Fibroblast of villous mesenchyme (primary cell): Measurements from ENCODE around the gene CCDC33. TPM values are rescaled to one million over a fixed set of nuclear protein-coding genes. Genes with fewer than 3 reads are reported as not detected.

Experiments used
- DNase-seq: peaks from one replicate; pipeline ENCODE4 v3.0.0-alpha.2; 2010; ENCODE audit warnings: low read depth
- H3K4me3 ChIP-seq: 2 replicates; pipeline ENCODE4 v1.5.1; 2011; ENCODE audit warnings: low read depth, mild to moderate bottlenecking, low read length
- total RNA-seq: library from RNA; depleted of rRNA; stranded (reverse); fragments of >200 nt; gene quantifications from 2 replicates; pipeline ENCODE4 v1.2.3, GENCODE V29; 2012
- TF ChIP-seq, protein P1 (sequence below): IDR thresholded peaks from 2 replicates; pipeline ENCODE4 v1.5.1; 2012; ENCODE audit warnings: low read depth, mild to moderate bottlenecking, low read length; ENCODE audit not compliant: insufficient read depth

CCDC33 gene
- total RNA-seq, 1 donor, result 0.86 TPM

DNA sequence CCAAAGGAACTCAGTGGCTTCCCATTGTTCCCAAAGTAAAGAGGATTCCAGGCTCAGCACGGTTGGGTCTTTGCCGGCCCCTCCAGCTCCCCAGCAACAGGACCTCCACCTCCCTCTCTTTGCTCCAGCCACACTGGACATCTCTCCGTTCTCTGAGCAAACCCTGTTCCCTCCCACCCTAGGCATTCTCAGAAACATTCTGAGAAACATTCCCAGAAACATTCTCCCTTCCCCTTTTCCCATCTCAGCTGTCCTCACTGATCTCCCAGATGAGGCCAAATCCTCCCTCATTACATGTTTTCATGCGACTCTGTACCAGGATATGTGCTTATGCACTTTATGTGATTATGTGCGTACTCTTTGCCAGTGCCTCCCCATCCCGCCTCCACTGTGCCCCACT is 14.1 kb downstream of the CCDC33 start:
- TF ChIP-seq, protein P1, sequence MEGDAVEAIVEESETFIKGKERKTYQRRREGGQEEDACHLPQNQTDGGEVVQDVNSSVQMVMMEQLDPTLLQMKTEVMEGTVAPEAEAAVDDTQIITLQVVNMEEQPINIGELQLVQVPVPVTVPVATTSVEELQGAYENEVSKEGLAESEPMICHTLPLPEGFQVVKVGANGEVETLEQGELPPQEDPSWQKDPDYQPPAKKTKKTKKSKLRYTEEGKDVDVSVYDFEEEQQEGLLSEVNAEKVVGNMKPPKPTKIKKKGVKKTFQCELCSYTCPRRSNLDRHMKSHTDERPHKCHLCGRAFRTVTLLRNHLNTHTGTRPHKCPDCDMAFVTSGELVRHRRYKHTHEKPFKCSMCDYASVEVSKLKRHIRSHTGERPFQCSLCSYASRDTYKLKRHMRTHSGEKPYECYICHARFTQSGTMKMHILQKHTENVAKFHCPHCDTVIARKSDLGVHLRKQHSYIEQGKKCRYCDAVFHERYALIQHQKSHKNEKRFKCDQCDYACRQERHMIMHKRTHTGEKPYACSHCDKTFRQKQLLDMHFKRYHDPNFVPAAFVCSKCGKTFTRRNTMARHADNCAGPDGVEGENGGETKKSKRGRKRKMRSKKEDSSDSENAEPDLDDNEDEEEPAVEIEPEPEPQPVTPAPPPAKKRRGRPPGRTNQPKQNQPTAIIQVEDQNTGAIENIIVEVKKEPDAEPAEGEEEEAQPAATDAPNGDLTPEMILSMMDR, result no peak
- DNase-seq, result no peak
- no peak overlapping the region for H3K4me3 ChIP-seq

GRCh38 chr15:74251131-74251811 is 15.1 kb downstream of the CCDC33 start:
- no peak overlapping the region for H3K4me3 ChIP-seq
- no peak for DNase-seq

DNA sequence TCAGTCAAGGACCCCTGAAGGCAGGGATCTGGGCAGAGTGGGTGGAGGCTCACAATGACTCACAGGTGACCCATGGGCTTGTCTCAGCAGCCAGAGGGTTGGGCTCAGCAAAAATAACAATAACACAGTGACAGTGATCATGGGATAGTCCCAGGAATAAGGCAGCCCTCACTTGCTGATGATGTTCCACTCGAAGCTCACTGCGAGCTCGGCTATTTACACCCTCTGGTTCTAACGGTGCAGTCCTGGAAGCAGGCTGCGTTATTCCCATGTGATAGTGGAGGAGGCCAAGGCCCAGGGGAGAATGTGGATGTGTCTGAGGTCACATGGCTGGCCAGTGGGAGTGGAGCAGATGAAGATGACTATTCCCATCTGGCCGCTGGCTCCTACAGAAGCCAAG is 16.2 kb downstream of the CCDC33 start:
- no peak overlapping the region for H3K4me3 ChIP-seq
- DNase-seq, result peak; percentile 51
- TF ChIP-seq, protein P1, result no peak

More at GRCh38 chr15:74251131-74251811, 15.1 kb downstream of the CCDC33 start:
- TF ChIP-seq, protein P1, result no peak

DNA sequence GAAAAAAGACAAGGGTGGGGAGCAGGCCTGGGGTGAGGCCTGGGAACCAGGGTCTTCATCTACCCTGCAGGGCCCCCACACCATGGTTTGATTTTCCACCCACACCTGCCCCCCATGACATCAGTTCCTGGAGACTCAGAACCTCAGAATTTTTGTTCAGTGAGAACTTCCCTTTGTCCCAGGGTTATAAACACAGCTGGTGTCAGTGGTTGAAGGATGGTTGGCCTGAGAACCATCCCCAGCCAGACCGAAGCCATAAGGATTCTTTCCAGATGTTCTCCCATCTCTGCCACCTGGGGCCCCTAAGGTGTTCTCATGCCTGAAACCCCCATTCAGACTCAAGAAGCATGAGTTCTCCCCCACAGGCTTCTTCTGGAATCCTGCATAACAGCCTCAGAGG is 16.6 kb downstream of the CCDC33 start:
- no peak for DNase-seq

GRCh38 chr15:74253211-74253921 is 17.2 kb downstream of the CCDC33 start:
- no peak overlapping the region for H3K4me3 ChIP-seq
- no peak for DNase-seq
- TF ChIP-seq, protein P1, result no peak

More for the DNA sequence above, 16.6 kb downstream of the CCDC33 start:
- no peak overlapping the region for H3K4me3 ChIP-seq
- TF ChIP-seq, protein P1, result no peak

- H3K4me3 ChIP-seq, result no peak overlapping the region
- TF ChIP-seq, protein P1, result no peak
- no peak for DNase-seq
Measured at GRCh38 chr15:74257105-74257504, 21.0 kb downstream of the CCDC33 start.

- TF ChIP-seq, protein P1, result no peak
- H3K4me3 ChIP-seq, result no peak overlapping the region
- no peak for DNase-seq
Measured at GRCh38 chr15:74257623-74258022, 21.5 kb downstream of the CCDC33 start.
